COLO829 (cell line): ENCODE data around the gene ARMCX6.
"Not testable (repeated sequence)": the region's sequence is repeated elsewhere in the genome, so short reads cannot be mapped to it uniquely, and the experiment has no call there.

Experiments
- DNase-seq: peaks from one replicate; pipeline ENCODE4 v3.0.0; 2012; ENCODE audit warnings: low spot score

ARMCX6 gene

DNA sequence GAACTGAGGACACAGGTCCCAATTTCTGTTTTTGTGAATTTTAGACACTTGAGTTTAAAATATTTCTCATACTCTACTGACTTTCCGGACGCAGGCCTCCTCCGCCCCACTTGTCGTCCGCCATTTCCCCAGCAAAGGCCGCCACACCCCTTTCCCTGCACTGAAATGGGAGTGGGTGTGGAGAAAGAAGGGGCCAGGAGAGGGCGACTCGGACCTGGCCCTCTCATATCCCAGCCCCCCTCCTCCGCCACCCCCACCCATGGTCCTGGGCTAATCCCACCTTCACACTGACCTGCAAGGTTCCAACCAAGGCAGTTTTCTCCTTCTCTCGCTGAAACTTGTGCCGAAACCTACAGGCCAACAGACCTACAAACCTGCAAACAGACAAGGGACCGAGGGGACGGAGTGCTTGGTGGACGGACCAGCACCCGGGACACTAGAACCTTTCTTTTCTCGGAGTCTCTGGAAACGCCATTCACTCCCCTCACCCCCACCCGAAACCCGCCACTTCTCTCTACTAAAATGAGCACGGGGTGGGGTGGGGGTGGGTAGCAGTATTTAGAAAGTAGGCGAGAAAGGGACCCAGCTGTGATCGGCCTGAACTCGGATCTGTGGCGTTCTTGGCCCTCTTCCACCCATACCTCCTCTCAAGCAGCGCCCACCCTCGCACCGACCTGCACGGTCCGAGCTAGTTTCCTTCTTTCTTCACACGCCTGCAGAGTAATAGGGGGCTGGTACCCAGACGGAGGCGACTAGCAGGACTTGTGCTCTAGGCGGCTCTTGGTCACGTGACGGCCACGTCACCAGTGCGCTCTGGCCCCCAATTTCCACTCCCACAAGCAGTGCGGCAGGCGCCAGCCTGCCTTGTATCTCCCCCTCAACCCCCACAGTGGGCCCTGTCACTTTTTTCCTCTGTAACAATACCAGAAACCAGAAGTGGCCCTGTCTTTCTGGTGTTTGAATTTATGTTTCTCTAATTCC is at the start of gene ARMCX6:
Gene ARMCX6, minus strand, starts transcription at position 790 of the 981 bp plus-strand sequence. CDS start 1,380 bp downstream, outside the sequence.
- peak; percentile 64 for DNase-seq

DNA sequence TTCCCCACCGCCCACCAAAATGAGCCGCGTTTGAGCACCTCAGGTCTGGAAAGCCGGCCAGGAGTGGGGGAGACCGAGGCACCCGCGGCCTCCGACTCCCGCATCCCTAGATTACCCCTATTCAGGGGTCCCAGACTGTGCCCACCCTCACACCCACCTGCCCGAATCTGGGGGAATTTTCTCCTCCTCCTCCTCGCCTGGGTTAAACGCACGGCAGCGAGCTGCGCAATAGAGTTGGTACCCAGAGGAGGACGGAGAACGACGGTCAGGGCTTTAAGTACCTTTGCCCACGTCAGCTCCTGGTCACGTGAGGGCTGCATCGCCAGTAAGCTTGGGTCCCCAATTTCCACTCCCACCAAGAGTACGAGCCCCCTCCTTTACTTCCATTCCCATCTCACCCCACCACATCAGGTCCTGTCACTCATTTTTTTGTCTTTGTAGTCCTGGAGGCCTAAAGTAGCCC is 41.8 kb upstream of the ARMCX6 start, which contains the start of gene ARMCX2:
Gene ARMCX2, minus strand, starts transcription at position 250 of the 463 bp plus-strand sequence. CDS start 2,262 bp downstream, outside the sequence.
- DNase-seq, result no peak

DNA sequence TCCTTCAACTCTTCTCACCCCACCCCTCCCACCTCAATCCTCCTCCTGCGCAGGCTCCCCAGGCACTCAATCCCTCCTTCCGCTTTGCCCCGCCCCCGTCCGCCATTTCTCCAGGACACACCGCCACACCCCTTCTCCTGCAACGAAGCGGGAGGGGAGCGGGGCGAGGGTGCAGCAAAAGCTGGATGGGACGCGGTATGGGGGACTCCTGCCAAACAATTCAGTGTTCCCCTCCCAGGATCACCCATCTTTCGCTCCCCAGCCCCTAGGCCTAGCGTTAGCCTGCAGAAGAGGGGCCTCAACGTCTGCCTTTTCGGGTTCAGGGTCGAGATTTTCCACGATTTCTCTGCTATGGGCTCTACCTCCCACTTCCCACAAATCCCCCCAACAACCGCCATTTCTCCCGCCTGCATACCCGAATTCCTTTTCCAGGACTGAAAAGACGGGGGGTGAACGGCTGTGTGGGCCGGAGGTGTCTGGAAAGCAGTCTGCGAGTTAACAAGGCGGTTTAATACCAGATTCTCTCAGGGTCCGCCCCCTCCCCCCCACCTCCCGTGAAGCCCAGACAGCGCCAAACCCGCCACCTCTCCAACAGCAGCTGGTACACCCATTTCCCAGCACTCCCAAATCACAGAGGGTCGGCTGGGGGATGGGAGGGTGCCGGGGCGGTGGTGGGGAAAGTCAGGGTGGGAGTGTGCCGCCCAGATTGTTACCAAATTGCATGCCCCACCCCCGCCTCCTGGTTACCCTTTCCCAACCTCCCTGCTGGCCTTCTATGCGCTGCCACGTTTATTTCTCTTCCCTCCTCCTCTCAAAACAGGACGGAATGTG is 41.1 kb upstream of the ARMCX6 start:
- DNase-seq, result peak; percentile 82

DNA sequence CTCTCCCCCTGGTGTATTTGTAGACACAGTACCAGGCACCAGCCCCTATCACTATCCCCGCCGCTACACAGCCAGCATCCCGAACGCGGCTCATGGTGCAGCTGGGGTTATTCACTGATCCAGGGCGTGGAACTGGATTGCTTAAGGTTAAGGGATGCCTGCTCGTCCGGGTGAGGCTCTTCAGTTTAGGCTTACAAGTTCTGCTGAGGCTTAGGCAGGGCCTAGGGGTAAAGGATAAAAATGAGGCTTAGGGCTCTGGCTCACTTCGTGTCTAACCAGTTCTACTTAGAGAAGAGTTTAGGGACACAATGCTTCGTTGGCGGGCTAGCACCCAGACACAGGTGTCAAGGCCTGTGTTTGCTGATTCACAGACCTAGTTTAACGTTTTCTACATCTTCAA is 39.7 kb upstream of the ARMCX6 start:
- DNase-seq, result no peak

DNA sequence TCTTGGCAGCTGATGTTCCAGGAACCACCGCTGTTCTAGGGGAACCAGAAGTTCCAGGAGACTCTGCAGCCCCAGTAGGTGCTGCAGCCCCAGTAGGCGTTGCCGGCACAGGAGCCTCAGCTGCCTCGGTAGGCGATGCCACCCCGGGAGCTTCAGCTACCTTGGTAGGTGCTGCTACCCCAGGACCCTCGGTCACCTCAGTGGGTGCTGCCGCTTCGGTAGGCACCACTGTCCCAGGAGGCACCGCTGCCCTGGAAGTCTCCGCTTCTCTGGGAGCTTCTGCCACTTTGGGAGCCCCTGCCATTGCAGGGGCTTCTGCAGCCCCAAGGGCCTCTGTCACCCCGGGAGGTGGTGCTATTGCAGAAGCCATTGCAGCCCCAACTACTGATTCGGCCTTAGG is 39.0 kb upstream of the ARMCX6 start:
- no peak for DNase-seq

DNA sequence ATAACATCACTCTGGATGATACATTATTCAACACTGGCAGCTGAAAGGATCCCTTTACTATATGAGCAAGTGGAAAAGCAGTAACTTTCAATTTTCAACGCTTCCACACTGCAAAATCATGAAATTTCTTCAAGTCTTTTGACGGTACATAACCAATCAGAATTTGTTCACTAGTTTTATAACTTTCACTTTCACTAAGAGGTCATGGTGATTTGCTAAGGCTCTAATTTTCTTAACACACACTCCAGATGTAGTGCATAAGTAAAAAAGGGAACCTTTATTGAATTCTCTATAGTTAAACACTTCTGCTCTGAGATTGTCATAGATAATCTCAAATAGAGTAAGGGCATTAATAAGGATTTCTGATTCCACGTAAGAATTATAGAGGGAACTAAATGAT is 37.7 kb upstream of the ARMCX6 start:
- DNase-seq, result peak; percentile 13

DNA sequence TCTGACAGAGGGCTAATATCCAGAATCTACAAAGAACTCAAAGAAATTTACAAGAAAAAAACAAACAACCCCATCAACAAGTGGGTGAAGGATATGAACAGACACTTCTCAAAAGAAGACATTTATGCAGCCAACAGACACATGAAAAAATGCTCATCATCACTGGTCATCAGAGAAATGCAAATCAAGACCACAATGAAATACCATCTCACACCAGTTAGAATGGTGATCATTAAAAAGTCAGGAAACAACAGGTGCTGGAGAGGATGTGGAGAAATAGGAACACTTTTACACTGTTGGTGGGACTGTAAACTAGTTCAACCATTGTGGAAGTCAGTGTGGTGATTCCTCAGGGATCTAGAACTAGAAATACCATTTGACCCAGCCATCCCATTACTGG is 29.9 kb upstream of the ARMCX6 start:
- not testable (repeated sequence) for DNase-seq

DNA sequence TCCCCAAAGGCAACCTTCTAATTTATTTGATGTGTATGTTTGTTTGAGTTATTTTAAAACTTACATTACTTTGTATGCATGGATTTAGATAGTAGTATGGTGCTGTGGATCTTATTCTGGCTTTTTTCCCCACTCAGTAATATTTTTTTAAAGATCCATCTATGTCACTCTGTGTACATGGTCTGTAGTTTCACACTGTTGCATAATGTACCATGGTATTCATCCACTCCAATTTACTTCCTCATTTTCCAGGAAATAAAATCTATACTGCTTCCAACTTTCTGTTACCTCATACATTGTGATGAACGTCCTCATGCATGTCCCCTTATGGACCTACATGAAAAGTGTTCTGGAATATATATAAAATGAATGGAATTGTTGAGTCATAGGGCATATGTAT is 24.3 kb upstream of the ARMCX6 start:
- DNase-seq, result no peak

DNA sequence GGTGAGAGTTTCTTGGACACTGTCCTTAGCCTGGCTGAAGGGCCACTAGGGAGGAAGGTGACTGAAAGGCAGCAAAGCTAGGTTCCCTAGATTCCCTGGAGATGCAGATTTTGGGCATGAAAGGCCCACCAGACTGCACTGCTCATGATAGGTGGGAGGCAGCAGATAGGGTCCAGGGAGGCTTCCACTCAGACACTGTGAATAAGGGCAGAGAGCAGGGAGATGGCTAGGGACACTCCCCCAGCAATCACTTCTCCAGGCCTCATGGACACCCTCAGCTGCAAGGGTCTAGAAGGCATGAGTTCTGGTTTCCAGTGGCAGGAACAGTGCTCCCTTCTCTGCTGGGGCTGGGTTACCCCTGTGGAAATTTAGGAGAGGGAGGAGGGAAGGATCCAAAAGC is 21.8 kb upstream of the ARMCX6 start:
- no peak for DNase-seq

DNA sequence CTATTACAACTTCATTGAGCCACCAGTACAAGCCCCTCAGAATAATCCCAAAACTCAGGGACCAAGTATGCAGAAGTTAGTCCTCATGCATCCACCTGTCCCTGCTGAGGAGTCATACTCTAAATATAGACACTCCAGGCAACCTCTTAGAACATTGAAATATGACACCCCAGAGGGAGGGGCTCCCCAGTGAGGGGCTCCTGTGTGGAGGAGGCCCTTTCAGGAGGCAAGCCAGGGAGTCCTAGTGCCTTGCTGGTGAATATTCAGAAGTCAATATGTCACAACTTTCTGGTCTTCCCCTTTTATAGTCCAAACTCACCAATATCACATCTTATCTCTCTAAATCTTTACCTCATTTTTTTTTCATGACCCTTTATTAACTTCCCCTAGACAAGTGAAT is 1.6 kb upstream of the ARMCX6 start:
- DNase-seq, result no peak

DNA sequence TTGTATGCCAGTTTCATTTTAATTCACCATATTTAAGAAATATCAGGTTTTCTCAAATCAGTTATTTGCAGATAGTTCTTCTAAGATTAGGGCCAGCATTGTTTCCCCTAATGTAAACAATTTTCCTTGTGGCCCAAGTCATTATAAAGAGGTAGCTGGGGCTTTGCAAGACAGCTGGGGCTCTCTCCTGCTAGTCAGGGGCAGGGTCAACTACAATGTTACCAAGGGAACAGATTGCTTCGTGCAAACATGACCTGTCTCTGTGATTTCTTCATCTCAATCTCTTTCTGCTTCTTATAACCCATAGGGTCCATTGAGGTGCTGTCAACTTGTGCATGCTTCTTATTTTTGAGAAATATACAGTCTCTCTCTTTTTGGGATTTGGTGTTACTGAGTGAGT is 12.1 kb downstream of the ARMCX6 start:
- DNase-seq, result no peak

DNA sequence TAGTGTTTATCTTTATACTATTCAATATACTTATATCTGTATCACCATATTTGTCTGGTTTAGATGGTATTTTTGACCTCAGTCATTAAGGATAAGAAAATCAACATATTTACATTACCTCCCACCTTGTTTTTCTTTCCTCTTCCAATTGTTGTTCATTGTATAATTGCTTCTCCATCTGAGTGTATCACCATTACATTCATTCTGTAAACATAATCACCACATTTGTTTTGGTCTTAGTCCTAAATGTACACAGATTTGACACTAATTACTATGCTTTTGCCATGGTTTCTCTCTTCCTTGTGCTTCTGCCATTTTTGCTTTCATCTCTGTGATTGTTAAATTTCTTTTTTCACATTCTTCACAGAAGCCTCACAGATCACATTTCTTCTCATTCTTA is 12.7 kb downstream of the ARMCX6 start:
- no peak for DNase-seq

DNA sequence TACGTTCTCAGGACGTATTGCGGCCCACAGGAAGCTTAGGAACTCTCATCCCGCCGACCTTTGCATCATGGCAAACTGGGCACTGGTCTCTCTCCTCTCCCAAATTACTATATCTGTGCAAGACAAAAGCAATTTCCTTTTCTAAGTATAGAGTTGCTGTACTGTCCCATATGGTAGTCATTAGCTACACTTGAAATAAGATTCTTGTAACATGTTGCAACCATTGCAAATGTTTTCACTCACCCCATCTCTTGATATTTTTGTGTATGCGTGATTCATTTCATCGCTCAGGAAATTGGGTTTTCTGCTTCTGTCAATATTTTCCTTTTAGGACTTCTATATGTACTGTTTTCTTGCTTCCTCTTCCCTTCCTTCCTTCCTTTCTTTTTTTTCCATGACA is 15.7 kb downstream of the ARMCX6 start:
- no peak for DNase-seq

DNA sequence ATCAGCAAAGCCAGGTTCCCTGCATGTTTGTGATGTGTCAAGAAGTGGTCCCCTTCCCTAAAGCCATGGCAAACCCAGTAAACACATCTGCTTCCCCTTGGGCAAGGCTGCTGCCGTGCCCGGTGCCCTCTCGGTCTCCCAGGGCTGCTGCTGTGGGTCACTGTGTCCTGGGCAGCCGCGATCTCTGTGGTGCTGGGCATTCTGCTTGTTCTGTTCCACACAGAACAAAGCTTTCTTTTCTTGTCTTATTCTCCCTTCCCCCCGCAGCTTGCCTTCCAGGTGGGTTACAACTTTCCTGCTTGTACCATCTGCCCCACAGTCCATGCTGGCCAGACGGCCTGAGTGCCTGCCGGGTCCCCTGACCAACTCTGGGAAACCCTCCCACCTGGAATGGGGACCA is 18.2 kb downstream of the ARMCX6 start:
- not testable (repeated sequence) for DNase-seq

DNA sequence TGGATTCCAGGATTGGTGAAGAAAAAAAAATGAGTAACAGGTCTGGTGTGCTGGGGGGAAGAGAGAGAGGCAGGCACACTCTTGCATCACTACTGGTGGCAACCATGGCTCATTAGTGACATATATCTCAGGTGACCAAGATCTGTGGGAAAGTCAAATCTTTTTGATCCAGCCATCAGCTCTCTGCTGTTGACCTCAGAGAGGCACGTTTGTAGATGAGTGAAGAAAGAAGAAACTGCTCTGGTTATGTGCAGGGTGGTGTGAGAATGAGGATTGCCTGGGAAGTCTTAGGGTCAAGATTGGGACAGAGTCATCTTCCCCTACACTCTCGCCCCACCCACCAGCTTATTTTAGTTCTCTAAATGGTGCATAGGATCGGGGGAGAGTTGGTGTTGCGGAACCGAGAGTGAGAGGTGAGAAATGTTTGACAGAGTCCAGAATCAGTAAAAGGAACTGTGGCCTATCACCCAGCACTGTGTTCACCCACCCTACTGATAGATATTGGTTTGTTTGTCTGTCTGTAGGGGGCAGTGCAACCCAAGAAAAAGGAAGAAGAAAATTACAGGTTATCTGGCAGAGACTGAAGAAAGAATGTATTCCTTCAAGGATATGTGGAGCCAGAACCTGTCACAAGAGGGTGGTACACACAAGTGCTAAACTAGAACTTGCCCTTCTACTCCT is 21.9 kb downstream of the ARMCX6 start:
- peak; percentile 64 for DNase-seq
